ENCODE measurements around the gene FRYL. TPM values are rescaled to one million over a fixed set of nuclear protein-coding genes. Genes with fewer than 3 reads are reported as not detected.
"Not testable (repeated sequence)": the region's sequence is repeated elsewhere in the genome, so short reads cannot be mapped to it uniquely, and the experiment has no call there.

FRYL gene
- polyA plus RNA-seq, 3 donors = 10.8 to 15.8 (median 14.4) TPM

- H3K36me3 Mint-ChIP-seq = peaks cover 4 to 6% of the 10 kb centered on the region in 2 donors
- Histone ChIP-seq H3K79me2 (ENCODE audit: insufficient read depth, low read length) (peaks cover 94% of the 10 kb centered on the region), H3K4me1 (ENCODE audit: control insufficient read depth in 1 of 2, insufficient read depth in 2 of 2, low read length in 2 of 2) (peaks cover 7 to 9% of the 10 kb centered on the region in 2 donors), H3K27ac (ENCODE audit: low read depth in 1 of 2, low read length in 2 of 2) (peak overlapping the region in 1 of 2 donors; percentile 50), H3K36me3 (replicated peaks in 1 of 2; ENCODE audit: control insufficient read depth in 1 of 2, insufficient read depth in 2 of 2, low read length in 2 of 2) (no peaks in the 10 kb centered on the region), H2AFZ (ENCODE audit: insufficient read depth, low read depth, low read length, poor library complexity, severe bottlenecking) (no peak overlapping the region), H4K20me1 (ENCODE audit: insufficient read depth, low read length) (peaks cover 91% of the 10 kb centered on the region), H3K9me3 (replicated peaks in 1 of 2; ENCODE audit: control insufficient read depth in 1 of 2, insufficient read depth in 1 of 2, low read length in 2 of 2) (no peaks in the 10 kb centered on the region), H3K4me3 (replicated peaks in 1 of 3; ENCODE audit: low read depth in 2 of 3, low read length in 3 of 3) (no peak overlapping the region), H3K4me2 (replicated peaks; ENCODE audit: extremely low read depth, low read length, poor library complexity, severe bottlenecking) (no peak overlapping the region), H3K27me3 (ENCODE audit: control insufficient read depth in 2 of 2, insufficient read depth in 2 of 2, low read length in 2 of 2) (no peaks in the 10 kb centered on the region), H3K9ac (ENCODE audit: insufficient read depth, low read length, poor library complexity, severe bottlenecking) (no peak overlapping the region)
- H3K4me1 Mint-ChIP-seq = peaks cover 25% of the 10 kb centered on the region
- H3K9me3 Mint-ChIP-seq = peaks cover 0 to 2% (median 0%) of the 10 kb centered on the region in 7 donors
- WGBS (ENCODE audit: insufficient coverage) = 0% methylated on average over 1 of the region's 5 CpGs
- TF ChIP-seq, protein P1, sequence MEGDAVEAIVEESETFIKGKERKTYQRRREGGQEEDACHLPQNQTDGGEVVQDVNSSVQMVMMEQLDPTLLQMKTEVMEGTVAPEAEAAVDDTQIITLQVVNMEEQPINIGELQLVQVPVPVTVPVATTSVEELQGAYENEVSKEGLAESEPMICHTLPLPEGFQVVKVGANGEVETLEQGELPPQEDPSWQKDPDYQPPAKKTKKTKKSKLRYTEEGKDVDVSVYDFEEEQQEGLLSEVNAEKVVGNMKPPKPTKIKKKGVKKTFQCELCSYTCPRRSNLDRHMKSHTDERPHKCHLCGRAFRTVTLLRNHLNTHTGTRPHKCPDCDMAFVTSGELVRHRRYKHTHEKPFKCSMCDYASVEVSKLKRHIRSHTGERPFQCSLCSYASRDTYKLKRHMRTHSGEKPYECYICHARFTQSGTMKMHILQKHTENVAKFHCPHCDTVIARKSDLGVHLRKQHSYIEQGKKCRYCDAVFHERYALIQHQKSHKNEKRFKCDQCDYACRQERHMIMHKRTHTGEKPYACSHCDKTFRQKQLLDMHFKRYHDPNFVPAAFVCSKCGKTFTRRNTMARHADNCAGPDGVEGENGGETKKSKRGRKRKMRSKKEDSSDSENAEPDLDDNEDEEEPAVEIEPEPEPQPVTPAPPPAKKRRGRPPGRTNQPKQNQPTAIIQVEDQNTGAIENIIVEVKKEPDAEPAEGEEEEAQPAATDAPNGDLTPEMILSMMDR (IDR thresholded peaks at IDR 0.05) = no peak
- H3K27ac Mint-ChIP-seq = peak overlapping the region in 1 of 7 donors; percentile 34
- DNase-seq = no peak
- intact Hi-C loops (cut with micrococcal nuclease) = no loop called here
- peaks cover 0 to 1% (median 0%) of the 10 kb centered on the region in 3 donors for H3K27me3 Mint-ChIP-seq (ENCODE audit: low read depth in 3 of 3)
- H3K4me3 Mint-ChIP-seq = no peak overlapping the region
Measured at GRCh38 chr4:48698029-48698971, 81.8 kb downstream of the FRYL start.

GRCh38 chr4:48697516-48697915 lies 82.6 kb downstream of the FRYL start:
- H3K4me3 ChIP-seq (replicated peaks in 1 of 3; ENCODE audit: low read depth in 2 of 3, low read length in 3 of 3); H3K9ac ChIP-seq (ENCODE audit: insufficient read depth, low read length, poor library complexity, severe bottlenecking); H3K27me3 ChIP-seq (ENCODE audit: control insufficient read depth in 2 of 2, insufficient read depth in 2 of 2, low read length in 2 of 2); H3K9me3 Mint-ChIP-seq; H3K36me3 Mint-ChIP-seq; H3K27ac ChIP-seq (ENCODE audit: low read depth in 1 of 2, low read length in 2 of 2); H3K4me3 Mint-ChIP-seq; H2AFZ ChIP-seq (ENCODE audit: insufficient read depth, low read depth, low read length, poor library complexity, severe bottlenecking); H3K27me3 Mint-ChIP-seq (ENCODE audit: low read depth in 3 of 3); H3K4me2 ChIP-seq (replicated peaks; ENCODE audit: extremely low read depth, low read length, poor library complexity, severe bottlenecking); DNase-seq; H3K4me1 ChIP-seq (ENCODE audit: control insufficient read depth in 1 of 2, insufficient read depth in 2 of 2, low read length in 2 of 2); H3K9me3 ChIP-seq (replicated peaks in 1 of 2; ENCODE audit: control insufficient read depth in 1 of 2, insufficient read depth in 1 of 2, low read length in 2 of 2); intact Hi-C loops (cut with micrococcal nuclease); H3K36me3 ChIP-seq (replicated peaks in 1 of 2; ENCODE audit: control insufficient read depth in 1 of 2, insufficient read depth in 2 of 2, low read length in 2 of 2): not testable (repeated sequence)
- 94% methylated on average over 5 of the region's 6 CpGs for WGBS (ENCODE audit: insufficient coverage)
- Mint-ChIP-seq H3K4me1 (peaks cover 25% of the 10 kb centered on the region), H3K27ac (peak overlapping the region in 1 of 7 donors; percentile 8)
- H4K20me1 ChIP-seq (ENCODE audit: insufficient read depth, low read length) = peaks cover 89% of the 10 kb centered on the region
- H3K79me2 ChIP-seq (ENCODE audit: insufficient read depth, low read length) = peaks cover 94% of the 10 kb centered on the region

All from CD14-positive monocyte (primary cell).